Glutamatergic neuron (in vitro differentiated cells): ENCODE data around the gene MRGPRF. TPM values are rescaled to one million over a fixed set of nuclear protein-coding genes. Genes with fewer than 3 reads are reported as not detected.

Experiments
- DNase-seq: peaks from one replicate; pipeline ENCODE4 v3.0.0; 2022
- H3K27ac Mint-ChIP-seq: one replicate; pipeline ENCODE4 v1.8.0; 2020; ENCODE audit warnings: mild to moderate bottlenecking, mixed read lengths, inconsistent platforms; ENCODE audit not compliant: unreplicated experiment
- H3K27me3 Mint-ChIP-seq: one replicate; pipeline ENCODE4 v1.8.0; 2020; ENCODE audit warnings: mild to moderate bottlenecking, moderate library complexity, mixed read lengths, inconsistent platforms; ENCODE audit not compliant: unreplicated experiment
- H3K36me3 Mint-ChIP-seq: one replicate; pipeline ENCODE4 v1.8.0; 2020; ENCODE audit warnings: mild to moderate bottlenecking, mixed read lengths, inconsistent platforms; ENCODE audit not compliant: unreplicated experiment
- H3K4me1 Mint-ChIP-seq: one replicate; pipeline ENCODE4 v1.8.0; 2020; ENCODE audit warnings: mild to moderate bottlenecking, low read depth, mixed read lengths, inconsistent platforms; ENCODE audit not compliant: unreplicated experiment
- H3K4me3 Mint-ChIP-seq: one replicate; pipeline ENCODE4 v1.8.0; 2020; ENCODE audit warnings: mild to moderate bottlenecking, mixed read lengths, inconsistent platforms; ENCODE audit not compliant: unreplicated experiment
- H3K9me3 Mint-ChIP-seq: one replicate; pipeline ENCODE4 v1.8.0; 2020; ENCODE audit warnings: mild to moderate bottlenecking, moderate library complexity, mixed read lengths, inconsistent platforms; ENCODE audit not compliant: unreplicated experiment
- total RNA-seq: library from RNA; stranded (reverse); fragmentation: NEBNext Ultra II Directional; extraction: Animal tissue kit (Norgen Biotek cat#: 25700); gene quantifications from one replicate; pipeline ENCODE4 v1.2.1, GENCODE V29; 2021; ENCODE audit not compliant: unreplicated experiment
- TF ChIP-seq, protein P1 (sequence below): fragments of 200-600 bp; sonication (generic); IDR thresholded peaks from one replicate; pipeline ENCODE4 v1.5.0; 2021; ENCODE audit not compliant: partially characterized antibody, unreplicated experiment

Gene MRGPRF
- total RNA-seq, 1 donor from 2014 or later: 1.0 TPM

DNA sequence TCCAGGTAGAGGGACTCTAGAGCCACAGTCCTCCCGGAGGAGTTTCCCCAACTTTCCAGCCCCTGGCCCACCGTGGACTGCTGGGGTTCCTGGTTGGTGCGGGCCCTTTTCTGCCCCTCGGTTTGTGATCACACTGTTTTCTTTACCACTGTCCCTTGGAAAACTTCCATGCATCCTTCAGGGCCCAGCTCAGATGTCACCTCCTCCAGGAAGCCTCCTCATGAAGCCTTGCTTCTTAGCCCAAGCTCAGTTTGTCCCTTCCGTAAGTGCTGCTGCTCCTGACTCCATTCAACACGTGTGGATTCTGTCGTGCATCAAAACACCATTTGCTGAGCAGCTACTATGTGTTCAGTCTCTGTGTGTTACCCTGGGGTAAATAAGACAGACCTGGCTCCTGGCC, 19.8 kb upstream of the MRGPRF start:
- H3K9me3 Mint-ChIP-seq: peaks cover 2% of the 10 kb centered on the region
- H3K4me1 Mint-ChIP-seq: peaks cover 6% of the 10 kb centered on the region
- no peak overlapping the region for H3K27ac Mint-ChIP-seq
- H3K36me3 Mint-ChIP-seq: no peaks in the 10 kb centered on the region
- no peaks in the 10 kb centered on the region for H3K27me3 Mint-ChIP-seq
- TF ChIP-seq, protein P1, sequence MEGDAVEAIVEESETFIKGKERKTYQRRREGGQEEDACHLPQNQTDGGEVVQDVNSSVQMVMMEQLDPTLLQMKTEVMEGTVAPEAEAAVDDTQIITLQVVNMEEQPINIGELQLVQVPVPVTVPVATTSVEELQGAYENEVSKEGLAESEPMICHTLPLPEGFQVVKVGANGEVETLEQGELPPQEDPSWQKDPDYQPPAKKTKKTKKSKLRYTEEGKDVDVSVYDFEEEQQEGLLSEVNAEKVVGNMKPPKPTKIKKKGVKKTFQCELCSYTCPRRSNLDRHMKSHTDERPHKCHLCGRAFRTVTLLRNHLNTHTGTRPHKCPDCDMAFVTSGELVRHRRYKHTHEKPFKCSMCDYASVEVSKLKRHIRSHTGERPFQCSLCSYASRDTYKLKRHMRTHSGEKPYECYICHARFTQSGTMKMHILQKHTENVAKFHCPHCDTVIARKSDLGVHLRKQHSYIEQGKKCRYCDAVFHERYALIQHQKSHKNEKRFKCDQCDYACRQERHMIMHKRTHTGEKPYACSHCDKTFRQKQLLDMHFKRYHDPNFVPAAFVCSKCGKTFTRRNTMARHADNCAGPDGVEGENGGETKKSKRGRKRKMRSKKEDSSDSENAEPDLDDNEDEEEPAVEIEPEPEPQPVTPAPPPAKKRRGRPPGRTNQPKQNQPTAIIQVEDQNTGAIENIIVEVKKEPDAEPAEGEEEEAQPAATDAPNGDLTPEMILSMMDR: no peak
- H3K4me3 Mint-ChIP-seq: no peak overlapping the region
- DNase-seq: no peak

GRCh38 chr11:69030301-69030700, 17.3 kb upstream of the MRGPRF start:
- TF ChIP-seq, protein P1: no peak
- H3K4me1 Mint-ChIP-seq: peaks cover 6% of the 10 kb centered on the region
- no peaks in the 10 kb centered on the region for H3K36me3 Mint-ChIP-seq
- H3K4me3 Mint-ChIP-seq: no peak overlapping the region
- H3K9me3 Mint-ChIP-seq: peaks cover 2% of the 10 kb centered on the region
- H3K27me3 Mint-ChIP-seq: peaks cover 1% of the 10 kb centered on the region
- no peak for DNase-seq
- peak overlapping the region; percentile 14 for H3K27ac Mint-ChIP-seq

DNA sequence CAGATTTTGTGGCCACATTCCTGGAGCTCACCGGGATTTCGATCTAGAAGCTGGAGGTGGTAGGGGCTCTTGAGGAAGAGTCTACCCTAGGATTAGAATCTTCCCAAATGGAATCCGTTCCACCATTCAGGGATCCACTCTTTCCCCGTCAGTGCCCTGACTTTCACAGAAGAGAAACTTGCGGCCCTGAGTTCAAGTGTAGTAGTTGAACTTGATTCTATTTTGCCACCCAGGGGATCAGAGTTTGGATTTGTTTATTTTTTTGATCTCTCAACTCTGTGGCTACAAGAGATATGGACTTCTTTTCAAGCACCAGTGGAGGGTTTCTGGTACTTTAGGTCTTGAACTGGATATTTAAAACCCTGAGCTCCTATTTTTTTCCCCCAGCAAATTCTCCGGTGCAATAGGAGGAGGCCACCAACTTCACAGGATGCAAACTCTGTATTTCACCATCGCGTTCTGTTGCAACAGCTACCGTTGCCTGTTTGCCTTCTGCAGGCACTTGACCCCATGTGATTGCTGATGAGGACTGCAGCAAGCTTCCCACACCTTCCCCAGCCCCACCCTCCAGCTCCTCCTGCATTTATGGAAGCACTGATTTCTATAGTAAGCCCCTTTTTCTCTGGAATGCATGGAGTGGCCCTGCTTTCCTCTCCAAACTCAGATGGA, 14.8 kb upstream of the MRGPRF start:
- Mint-ChIP-seq H3K9me3 (no peaks in the 10 kb centered on the region), H3K36me3 (no peaks in the 10 kb centered on the region), H3K4me1 (peaks cover 6% of the 10 kb centered on the region), H3K27ac (no peak overlapping the region), H3K27me3 (peaks cover 1% of the 10 kb centered on the region), H3K4me3 (no peak overlapping the region)
- TF ChIP-seq, protein P1: no peak
- no peak for DNase-seq

DNA sequence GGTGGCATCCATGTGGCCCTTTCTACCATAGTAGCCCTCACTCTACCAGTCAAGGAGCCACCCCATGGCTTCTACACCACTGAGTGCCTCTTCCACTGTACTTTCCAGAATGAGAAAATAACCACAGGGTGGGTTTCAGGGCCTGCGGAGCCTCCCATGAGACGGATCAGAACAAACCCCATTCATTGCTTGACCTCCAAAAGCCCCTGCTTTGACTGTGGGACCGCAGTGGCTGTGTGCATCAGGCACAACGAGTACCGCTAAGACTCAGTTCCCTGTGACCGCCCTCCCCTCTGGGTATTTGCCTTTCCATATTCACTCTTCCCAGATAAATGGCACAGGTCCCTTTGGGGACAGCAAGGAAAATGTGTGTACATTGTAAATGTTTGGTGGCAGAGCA, 11.5 kb upstream of the MRGPRF start:
- H3K27me3 Mint-ChIP-seq: peaks cover 1% of the 10 kb centered on the region
- DNase-seq: no peak
- peaks cover 12% of the 10 kb centered on the region for H3K4me1 Mint-ChIP-seq
- H3K9me3 Mint-ChIP-seq: peaks cover 1% of the 10 kb centered on the region
- no peak overlapping the region for H3K27ac Mint-ChIP-seq
- H3K36me3 Mint-ChIP-seq: no peaks in the 10 kb centered on the region
- TF ChIP-seq, protein P1: no peak
- no peak overlapping the region for H3K4me3 Mint-ChIP-seq

- TF ChIP-seq, protein P1: no peak
- Mint-ChIP-seq H3K4me3 (peak overlapping the region; percentile 71), H3K27ac (peak overlapping the region; percentile 26), H3K36me3 (no peaks in the 10 kb centered on the region), H3K4me1 (peaks cover 13% of the 10 kb centered on the region), H3K9me3 (peaks cover 1% of the 10 kb centered on the region), H3K27me3 (peaks cover 7% of the 10 kb centered on the region)
- DNase-seq: no peak
Measured at GRCh38 chr11:69022260-69022659, 9.2 kb upstream of the MRGPRF start.
